ENCODE measurements around the gene ALCAM. TPM values are rescaled to one million over a fixed set of nuclear protein-coding genes. Genes with fewer than 3 reads are reported as not detected.

Gene ALCAM
- total and polyA plus RNA-seq, 2 of the 8 experiments (the other 6 are each of a cell fraction or from before 2014, with no cell fraction given) = 10.8 to 33.0 TPM

GRCh38 chr3:105502333-105502732 is 135.6 kb downstream of the ALCAM start:
- FAIRE-seq (no peak), DNase-seq (ENCODE audit: low read depth in 1 of 2, low spot score in 2 of 2) (no peak)
- Histone ChIP-seq H3K23me2 (ENCODE audit: low read depth, low read length) (no peaks in the 10 kb centered on the region), H3K79me1 (ENCODE audit: low read depth, low read length) (no peaks in the 10 kb centered on the region), H3K79me2 (ENCODE audit: control insufficient read depth in 1 of 2, insufficient read depth in 2 of 2, low read length in 2 of 2) (no peaks in the 10 kb centered on the region), H3K27ac (ENCODE audit: low read depth, low read length) (no peak overlapping the region), H2AK5ac (ENCODE audit: low read depth, low read length) (no peak overlapping the region), H3K4ac (replicated peaks; ENCODE audit: insufficient read length, low read depth, low read length) (no peak overlapping the region), H3K27me3 (replicated peaks in 1 of 4; ENCODE audit: control insufficient read depth in 3 of 4, extremely low read depth in 1 of 4, insufficient read depth in 3 of 4, low read length in 3 of 4) (no peaks in the 10 kb centered on the region), H3K9ac (replicated peaks in 1 of 4; ENCODE audit: extremely low read depth in 1 of 4, low read depth in 3 of 4, low read length in 3 of 4) (no peak overlapping the region), H3K36me3 (ENCODE audit: control insufficient read depth in 2 of 4, insufficient read depth in 4 of 4, low read length in 3 of 4) (no peaks in the 10 kb centered on the region), H2BK15ac (ENCODE audit: low read length) (no peak overlapping the region), H4K91ac (replicated peaks; ENCODE audit: insufficient read length, low read length) (no peak overlapping the region), H2BK5ac (ENCODE audit: low read depth, low read length) (no peak overlapping the region), H3K18ac (ENCODE audit: extremely low read depth, low read length) (no peak overlapping the region; the same call in 1 of the 2 replicates), H3K4me1 (replicated peaks in 1 of 4; ENCODE audit: control insufficient read depth in 3 of 4, insufficient read depth in 4 of 4, low read length in 3 of 4) (peaks cover 0 to 4% (median 2%) of the 10 kb centered on the region in 4 experiments; a peak in 2 of 7 replicates), H2AFZ (ENCODE audit: low read length) (no peak overlapping the region), H2BK20ac (ENCODE audit: low read length) (no peak overlapping the region), H4K20me1 (replicated peaks in 1 of 2; ENCODE audit: control insufficient read depth in 1 of 2, insufficient read depth in 2 of 2, low read length in 2 of 2) (peaks cover 0 to 1% of the 10 kb centered on the region in 2 experiments), H2BK12ac (ENCODE audit: low read depth, low read length) (no peak overlapping the region), H4K5ac (ENCODE audit: insufficient read length, low read depth, low read length) (no peak overlapping the region), H3K56ac (replicated peaks; ENCODE audit: insufficient read length, low read depth, low read length) (no peak overlapping the region), H3K4me3 (ENCODE audit: extremely low read depth in 1 of 4, insufficient read depth in 2 of 4, low read depth in 3 of 4, low read length in 4 of 4) (no peak overlapping the region), H2BK120ac (replicated peaks; ENCODE audit: low read depth, low read length) (no peak overlapping the region), H3K9me3 (ENCODE audit: insufficient read depth in 2 of 2, low read depth in 1 of 2, low read length in 1 of 2) (no peaks in the 10 kb centered on the region), H3K4me2 (ENCODE audit: insufficient read depth in 1 of 2, low read depth in 2 of 2, low read length in 2 of 2) (no peak overlapping the region), H3K23ac (ENCODE audit: insufficient read length) (no peak overlapping the region), H4K8ac (ENCODE audit: extremely low read depth, insufficient read depth, low read length) (no peak overlapping the region), H3K14ac (ENCODE audit: insufficient read length) (no peak overlapping the region)
- ChIA-PET POLR2A (ENCODE audit: partially characterized antibody) (no interaction called here), CTCF (ENCODE audit: partially characterized antibody) (interaction anchor here (0.6 to 6.0 kb wide), 2 partner anchors 15 to 199 kb away, joined by 3 to 42 read pairs; no protein-coding TSS in a partner anchor)
- 80% methylated on average over 2 of the region's 2 CpGs; no CpG with 5 or more reads in 1 of the 2 experiments for WGBS, 2 experiments (ENCODE audit: extremely low coverage in 1 of 2, insufficient coverage in 1 of 2, insufficient read length in 1 of 2, insufficient replicate concordance in 2 of 2, low coverage in 1 of 2, low lambda C conversion rate in 2 of 2, missing lambda C conversion rate in 1 of 2)
- TF ChIP-seq EZH2 (IDR thresholded peaks at IDR 0.05; ENCODE audit: low read depth, low read length, severe bottlenecking) = no peak
- TF ChIP-seq BCL11A (IDR thresholded peaks at IDR 0.05; ENCODE audit: low read depth in 2 of 2, low read length in 2 of 2) = no peak
- no peak for TF ChIP-seq CTCF (IDR thresholded peaks at IDR 0.05; ENCODE audit: control extremely low read depth in 1 of 3, insufficient read depth in 1 of 3, low read depth in 1 of 3, low read length in 3 of 3)
- TF ChIP-seq POU5F1 (IDR thresholded peaks at IDR 0.05; ENCODE audit: low read depth, low read length) = no peak
- TF ChIP-seq POLR2A (IDR thresholded peaks at IDR 0.05; ENCODE audit: control extremely low read depth in 1 of 2, low read depth in 2 of 2, low read length in 2 of 2) = no peak
- no peak for TF ChIP-seq SIX5 (IDR thresholded peaks at IDR 0.05; ENCODE audit: low read depth, low read length)
- TF ChIP-seq RAD21 (IDR thresholded peaks at IDR 0.05 in 1 of 2, conservative IDR thresholded peaks at IDR 0.05 in 1 of 2; ENCODE audit: low read depth in 2 of 2, low read length in 2 of 2) = no peak
- no peak for TF ChIP-seq JUN (IDR thresholded peaks at IDR 0.05; ENCODE audit: low read depth, low read length)
- TF ChIP-seq ASH2L (IDR thresholded peaks at IDR 0.05; ENCODE audit: low read length) = no peak
- TF ChIP-seq TEAD4 (IDR thresholded peaks at IDR 0.05; ENCODE audit: low read depth, low read length) = no peak
- no peak for TF ChIP-seq BACH1 (IDR thresholded peaks at IDR 0.05; ENCODE audit: low read length)
- no peak for TF ChIP-seq RXRA (IDR thresholded peaks at IDR 0.05; ENCODE audit: insufficient read depth, low read depth, low read length)

Data from H1 (cell line).